ENCODE results near the gene JAML.
A peak's percentile ranks its signal among the peaks of the same experiment; 100 is the strongest.

The JAML gene

DNA sequence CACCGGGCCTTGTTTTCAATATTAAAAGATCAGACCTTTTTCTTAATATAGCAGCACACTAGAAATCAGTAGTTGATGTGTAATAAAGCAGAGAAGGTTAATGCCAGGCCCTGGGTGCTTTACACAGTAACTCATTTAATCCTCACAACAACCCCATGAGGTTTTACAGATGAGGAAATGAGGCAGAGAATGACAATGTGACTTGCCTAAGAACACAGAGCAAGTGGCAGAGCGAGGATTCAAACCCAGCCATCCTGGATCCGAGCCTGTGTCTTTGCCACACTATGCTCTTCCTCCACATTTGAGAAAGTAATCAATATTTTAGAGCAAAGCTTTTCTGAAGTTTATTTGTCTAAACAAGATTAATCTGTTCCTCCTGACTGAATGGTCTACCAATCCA lies 7.2 kb downstream of the JAML start:
- DNase-seq (ENCODE audit: extremely low read depth in 1 of 2, low read depth in 1 of 2), result no peak

DNA sequence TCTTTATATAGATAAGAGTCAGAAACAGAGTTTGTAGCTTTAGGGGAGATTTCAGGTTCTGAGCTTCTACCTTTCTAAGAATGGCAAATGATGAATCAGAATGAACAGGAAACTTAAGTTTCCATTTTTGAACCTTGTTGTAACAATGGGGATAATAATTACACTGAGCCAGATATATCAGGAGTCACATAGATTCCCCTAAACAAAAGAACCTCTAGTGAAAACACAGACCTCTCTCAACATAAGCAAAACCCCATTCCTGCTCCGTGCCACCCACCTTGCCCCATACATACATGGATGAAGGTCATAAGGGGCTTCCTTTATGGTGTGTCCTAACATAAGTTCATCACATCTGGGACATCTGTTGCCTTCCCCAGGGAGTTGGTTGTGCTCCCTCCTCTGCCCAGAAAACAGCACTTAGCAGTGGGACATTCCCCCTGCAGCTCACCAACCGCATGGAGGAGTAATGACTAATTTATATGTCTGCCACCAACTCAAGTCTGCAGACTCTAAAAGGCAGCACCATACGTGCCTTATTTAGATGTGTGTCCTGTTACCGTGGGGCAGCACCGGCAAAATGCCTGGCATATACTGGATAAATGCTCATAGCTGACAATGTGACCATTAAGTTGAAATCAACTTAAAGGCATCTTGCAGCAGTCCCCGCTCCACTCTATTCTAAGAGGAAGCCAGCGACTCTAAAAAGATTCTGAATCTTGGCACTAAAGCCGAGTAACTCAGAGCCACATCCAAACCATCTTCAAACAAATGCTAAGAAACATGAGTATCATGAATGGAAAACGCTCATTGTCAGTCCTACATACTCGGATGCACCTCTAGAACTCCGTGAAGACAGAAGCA lies 8.0 kb downstream of the JAML start:
- no peak for DNase-seq (ENCODE audit: extremely low read depth in 1 of 2, low read depth in 1 of 2)

DNA sequence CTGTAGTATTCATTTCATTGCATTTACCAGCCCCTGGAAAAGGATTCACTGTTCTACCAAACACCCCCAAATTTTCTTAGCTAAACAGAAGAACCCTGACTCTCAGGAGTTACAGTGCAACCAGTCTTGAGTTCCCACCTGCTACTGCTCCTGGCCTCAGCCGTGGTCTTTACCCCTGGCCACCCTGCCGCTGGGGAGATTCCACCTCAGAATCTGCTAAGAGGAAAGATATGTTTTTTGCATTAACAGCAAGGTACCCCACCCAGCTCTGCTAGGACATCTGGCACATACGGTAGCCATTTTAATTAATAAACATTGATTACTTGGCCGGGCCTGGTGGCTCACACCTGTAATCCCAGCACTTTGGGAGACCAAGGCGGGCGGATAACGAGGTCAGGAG lies 9.0 kb downstream of the JAML start:
- no peak for DNase-seq (ENCODE audit: extremely low read depth in 1 of 2, low read depth in 1 of 2)

DNA sequence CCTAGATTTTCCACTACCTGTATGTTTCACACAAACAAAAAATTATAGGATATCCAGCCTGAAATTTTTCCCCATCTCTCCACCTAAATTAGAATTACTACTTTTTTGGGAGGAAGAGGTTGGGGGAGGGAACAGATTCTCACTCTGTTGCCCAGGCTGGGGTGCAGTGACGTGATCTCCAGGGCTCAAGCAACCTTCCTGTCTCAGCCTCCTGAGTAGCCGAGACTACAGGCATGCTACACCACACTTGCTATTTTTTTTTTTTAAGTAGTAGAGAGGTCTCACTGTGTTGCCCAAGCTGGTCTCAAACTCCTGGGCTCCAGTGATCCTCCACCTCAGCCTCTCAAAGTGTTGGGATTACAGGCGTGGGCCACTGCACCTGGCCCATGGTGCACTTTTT lies 9.5 kb downstream of the JAML start:
- DNase-seq (ENCODE audit: extremely low read depth in 1 of 2, low read depth in 1 of 2), result no peak

DNA sequence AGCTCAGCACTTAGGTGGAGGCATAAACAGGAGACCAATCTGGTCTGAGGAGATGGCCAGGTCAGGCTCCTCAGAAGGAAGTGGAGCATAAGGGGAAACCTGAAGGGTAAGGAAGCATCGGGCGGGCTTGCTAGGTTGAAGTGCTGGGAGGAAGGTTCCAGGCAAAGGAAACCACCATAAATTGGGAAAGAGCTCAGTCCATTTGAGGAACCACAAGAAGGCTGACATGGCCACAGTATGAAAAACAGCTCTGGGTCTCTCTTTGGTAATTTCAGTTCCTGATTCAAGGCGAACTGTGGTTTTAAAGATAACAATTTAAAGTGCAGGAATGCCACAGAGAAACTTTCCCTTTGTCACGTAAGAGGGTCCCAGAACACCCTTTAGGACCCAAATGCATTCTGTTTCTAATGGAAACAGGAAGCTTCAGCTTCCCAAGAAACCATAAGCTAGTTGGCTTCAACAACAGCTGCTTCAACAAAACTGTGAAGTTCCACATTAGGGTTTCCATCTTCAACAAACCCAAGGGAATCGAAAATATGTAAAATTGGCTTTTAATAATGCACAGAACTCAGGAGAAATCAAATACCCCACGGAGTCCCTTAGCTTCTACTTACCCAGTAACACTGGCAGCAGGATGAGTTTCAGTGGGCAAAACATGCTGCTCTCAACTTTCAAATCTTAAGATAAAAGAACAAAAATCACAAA lies 10.4 kb downstream of the JAML start:
- no peak for DNase-seq (ENCODE audit: extremely low read depth in 1 of 2, low read depth in 1 of 2)

DNA sequence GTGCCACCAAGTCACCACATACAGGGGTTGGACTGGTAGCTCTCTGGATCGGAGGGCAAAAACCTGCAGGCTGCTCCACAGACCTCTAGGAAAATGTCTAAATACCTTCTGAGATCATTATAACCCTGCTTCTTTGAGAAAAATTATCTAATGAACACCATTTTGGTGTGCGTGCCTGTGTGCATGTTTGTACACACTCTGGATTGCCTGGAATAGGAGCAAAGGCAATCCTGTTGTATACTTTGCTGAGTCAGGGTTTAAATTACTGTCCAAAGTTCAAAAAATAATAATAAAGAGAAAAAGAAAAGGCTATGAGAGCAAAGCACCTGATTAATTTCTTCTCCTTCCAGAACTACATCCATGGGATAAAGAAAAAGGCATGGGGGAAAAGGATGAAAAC lies 11.0 kb downstream of the JAML start:
- DNase-seq (ENCODE audit: extremely low read depth in 1 of 2, low read depth in 1 of 2), result no peak

DNA sequence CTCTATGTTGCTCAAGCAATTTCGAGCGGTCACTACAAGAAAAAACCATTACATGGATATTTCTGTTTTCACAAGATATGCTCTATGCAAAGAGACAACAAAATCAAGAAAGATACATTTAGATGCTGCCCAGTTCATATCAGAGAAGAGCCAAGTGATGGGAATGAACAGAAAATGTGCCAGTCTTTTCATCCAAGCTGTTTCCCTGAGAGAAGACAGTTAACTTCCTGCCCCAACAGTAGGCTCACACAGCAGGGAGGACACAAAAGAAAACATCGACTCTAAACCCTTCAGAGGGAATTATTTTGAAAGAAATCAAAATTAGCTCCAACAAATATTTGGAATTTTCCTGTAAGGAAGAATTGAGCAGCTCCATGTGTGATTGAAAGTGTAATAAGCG lies 11.6 kb downstream of the JAML start:
- no peak for DNase-seq (ENCODE audit: extremely low read depth in 1 of 2, low read depth in 1 of 2)

DNA sequence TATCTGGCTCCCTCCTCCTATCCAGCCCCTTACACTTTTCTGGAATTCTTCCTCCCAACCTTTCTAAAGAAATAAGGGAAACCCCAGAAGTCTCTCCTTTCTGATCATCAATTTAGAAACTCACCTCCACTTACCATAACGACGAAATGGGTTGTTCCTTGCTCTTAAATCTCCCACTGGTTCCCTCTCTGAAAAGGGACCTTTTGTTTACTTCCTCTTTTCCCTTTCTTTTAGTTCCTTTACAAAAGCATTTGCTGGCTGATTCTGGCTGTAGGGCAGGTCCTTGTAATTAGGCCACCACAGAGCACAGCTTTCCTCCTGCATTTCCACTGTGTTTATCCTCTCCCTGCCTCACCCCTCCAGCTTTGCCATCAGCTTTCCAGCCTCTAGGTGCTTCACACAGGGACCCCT lies 12.0 kb downstream of the JAML start:
- DNase-seq (ENCODE audit: extremely low read depth in 1 of 2, low read depth in 1 of 2), result no peak

DNA sequence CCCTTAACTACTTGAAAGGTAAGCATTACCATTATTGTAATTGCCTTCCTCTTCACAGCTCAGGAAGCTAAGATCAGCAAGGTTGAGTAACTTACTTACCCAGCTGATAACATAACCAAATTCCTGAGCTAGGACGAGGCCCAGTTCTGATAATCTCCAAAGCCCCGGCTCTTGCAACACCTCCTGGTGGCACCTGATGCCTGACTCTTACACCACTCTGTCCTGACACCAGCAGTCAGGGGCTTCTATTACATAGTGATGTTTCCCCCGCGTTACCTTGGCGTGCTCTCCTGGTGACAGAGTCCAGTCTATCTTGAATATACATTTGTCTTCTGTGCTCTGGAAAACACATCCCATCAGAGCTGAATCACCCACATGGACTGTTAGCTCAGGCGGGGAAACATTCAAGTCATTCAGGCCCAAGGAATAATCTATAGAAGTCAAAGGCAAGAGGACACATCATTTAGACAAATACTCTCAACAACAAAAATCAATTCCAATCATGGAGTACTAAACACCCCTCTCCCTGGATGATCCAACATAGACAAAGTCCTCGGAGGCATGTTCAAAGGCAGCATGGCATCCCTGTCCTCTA lies 12.6 kb downstream of the JAML start:
- DNase-seq (ENCODE audit: extremely low read depth in 1 of 2, low read depth in 1 of 2), result no peak

DNA sequence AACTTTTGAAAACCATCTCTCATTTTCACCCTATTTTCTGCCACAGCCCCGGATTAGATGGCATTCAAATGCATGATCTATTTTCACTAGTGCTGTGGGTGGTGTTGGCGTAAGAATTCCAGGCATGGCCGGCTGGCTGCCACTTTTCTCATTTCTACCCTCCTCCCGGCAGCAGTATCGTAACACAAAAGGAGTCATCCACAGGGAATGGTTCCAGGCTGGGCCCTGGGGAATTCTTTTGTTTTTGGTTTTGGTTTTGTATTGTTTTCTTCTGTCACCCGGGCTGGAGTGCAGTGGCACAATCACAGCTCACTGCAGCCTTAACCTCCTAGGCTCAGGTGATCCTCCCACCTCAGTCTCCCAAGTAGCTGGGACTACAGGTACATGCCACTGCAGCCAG lies 13.8 kb downstream of the JAML start:
- no peak for DNase-seq (ENCODE audit: extremely low read depth in 1 of 2, low read depth in 1 of 2)

DNA sequence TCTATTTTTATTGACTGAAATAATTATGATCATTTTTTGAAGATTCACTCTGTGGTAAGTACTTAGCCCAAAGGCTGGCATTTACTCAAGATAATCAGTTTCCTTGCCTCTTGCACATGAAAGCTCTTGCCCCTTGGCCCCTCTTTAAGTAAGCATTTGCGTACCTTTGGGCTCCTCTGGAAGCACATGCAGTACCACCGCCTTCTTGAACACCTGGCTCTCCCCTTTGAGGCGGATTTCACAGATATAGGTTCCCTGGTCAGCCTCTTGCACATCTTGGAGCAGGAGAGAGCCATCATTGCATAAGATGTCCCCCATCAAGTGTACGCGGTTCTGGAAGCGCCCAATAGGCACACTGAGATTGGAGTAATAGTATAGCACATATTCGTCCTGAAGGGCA lies 14.5 kb downstream of the JAML start:
- no peak for DNase-seq (ENCODE audit: extremely low read depth in 1 of 2, low read depth in 1 of 2)

DNA sequence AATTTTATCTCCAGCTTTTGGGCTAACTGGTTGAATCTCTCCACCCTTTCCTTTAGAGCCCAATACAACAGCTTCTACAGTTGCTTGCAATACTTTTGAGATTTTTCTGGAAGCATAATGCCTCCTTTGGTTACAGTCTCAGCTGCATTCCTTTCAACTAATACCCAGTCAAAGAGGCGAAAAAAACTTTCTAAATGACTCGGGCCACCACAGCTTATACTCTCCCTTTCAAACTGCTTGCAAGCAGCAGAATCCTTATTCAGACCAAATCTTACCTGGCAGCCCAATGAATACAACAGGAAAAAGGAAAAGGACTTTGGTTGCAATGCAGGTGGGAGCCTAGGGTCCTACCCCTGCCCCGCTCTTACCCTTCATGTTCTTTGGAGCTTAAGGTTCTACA lies 15.8 kb downstream of the JAML start:
- no peak for DNase-seq (ENCODE audit: extremely low read depth in 1 of 2, low read depth in 1 of 2)

DNA sequence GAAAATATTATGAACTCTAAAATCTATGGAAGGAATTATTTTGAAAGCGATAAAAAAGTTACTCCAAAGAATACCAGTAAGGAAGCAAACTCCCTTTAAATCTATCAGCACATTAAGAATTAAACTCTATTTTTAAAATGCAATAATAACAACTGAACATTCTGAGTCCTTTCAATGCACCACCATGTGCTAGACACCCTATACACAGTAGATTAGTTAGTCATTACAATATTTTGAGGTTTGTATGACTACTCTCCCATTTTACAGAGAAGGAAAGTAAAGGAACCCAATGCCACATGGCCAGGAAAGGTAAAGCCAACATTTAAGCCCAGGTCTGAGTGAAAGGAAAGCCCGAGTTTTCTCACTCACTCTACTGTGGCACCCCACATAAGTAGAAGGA lies 17.7 kb downstream of the JAML start:
- DNase-seq (ENCODE audit: extremely low read depth in 1 of 2, low read depth in 1 of 2), result no peak

DNA sequence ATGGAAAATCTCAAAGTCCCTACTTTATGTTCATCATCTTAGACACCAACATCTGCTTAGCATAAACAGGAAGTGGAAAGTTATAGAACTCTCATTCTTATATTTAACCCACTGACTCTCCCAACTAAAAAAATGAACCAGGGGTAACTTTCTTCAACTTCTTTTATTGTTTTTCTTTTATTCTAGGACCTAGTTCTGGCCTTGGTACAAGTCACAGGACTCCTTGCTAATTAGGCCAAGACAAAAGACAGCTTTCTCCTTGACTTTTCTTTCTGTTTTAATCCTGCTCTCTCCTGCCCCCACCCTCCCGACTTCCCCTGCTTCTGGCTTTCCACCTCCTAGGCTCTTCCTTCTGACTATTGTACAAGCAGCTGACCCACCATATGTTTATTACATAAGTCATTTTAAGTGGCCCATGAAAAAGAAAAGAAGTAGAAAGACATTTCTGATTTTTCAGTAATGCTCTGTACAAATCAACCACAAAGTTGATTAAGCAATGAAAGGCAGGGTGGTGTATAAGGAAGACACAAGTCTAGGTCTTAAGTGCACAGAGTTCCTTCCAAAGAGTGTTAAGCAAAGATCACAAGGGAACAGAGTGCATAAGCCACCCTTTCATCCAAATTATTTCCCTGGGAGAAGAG lies 18.3 kb downstream of the JAML start:
- no peak for DNase-seq (ENCODE audit: extremely low read depth in 1 of 2, low read depth in 1 of 2)

DNA sequence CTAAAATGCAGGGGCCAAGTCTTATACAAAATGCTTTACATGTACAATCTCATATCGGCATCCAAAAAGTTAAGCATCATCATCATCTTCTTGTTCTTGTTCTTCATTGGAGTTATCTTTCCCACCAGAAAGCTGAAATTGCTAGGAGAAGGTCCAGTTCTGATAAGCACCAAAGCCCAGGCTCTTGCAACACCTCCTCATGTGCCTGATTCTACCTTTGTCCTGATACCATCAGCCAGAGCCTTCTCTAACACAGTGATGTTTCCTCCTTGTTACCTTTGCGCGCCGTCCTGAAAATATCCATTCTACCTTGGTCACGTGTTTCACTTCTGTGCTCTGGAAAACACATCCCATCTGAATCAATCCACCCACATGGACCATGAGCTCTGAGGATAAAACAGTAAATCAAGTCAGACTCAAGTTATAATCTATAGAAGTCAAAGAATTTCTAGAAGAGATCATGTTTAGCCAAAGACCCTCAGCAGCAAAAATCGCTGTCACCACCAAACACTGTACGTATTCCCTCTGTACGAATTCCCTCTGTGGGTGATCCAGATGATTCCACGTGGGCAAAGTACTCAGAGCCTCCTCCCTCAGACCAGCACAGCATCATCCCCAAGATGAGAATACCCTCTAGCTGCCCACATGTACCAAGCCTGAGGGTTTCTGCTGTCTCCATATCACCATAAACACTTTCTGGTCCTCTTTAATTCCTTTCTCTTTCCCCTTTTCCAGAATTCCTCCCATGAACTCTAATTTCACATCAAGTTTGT lies 19.0 kb downstream of the JAML start:
- DNase-seq (ENCODE audit: extremely low read depth in 1 of 2, low read depth in 1 of 2), result no peak

DNA sequence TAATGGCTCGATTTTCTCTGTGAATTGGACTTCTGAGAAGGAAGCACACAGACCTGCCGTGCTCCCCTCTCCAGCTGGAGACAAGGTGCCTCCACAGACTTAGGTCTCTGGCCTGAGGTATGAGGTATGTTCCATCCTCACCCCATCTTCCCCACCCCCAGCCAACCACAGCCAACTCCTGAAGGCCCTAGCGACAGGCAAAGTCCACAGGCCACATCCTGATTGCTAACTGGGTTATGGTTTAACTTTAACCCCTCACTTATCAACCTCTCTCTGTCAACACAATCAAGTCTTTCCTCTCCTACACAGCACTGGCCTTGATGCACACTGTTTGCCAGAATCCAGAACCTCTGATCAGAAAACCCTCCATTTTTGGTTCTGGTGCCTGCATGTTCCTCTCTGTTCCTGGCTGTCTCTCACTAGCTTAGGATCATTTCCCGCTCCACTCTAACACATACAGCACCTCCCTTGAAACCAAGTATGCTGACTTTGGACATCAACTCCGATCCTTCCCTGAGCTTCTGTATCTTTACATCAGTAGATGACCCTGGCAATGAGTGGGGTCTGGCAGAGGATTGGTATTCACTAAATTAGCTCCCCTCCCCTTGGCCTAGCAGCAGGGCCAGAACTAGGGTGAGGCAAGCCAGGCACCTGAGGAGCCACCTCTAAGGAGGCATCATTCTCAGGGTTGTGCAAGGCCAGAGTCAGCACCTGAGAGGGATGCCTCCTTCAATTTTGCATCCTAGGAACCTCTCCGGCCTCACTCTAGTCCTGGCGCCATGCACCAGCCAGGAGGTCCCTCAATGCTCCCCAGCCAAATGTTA lies 22.0 kb downstream of the JAML start:
- peak in 1 of 2 donors; percentile 35 for DNase-seq (ENCODE audit: extremely low read depth in 1 of 2, low read depth in 1 of 2)

DNA sequence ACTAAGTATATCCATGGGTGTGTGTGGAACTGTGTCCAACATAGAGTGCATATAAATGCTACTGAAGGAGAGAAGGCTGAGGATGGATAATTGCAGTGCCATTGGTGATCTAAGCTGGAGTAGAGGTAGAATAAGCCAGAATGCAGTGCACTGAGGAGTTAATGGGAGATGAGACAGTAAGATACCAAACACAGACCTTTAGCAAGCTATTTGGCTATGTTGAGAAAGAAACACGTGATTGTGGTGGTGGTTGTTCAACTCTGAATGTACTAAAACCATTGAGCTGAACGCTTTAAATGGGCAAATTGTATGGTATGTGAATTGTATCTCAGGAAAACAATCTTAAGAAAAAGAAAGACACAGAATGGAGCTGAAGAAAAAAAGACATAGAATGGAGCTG lies 22.8 kb downstream of the JAML start:
- DNase-seq (ENCODE audit: extremely low read depth in 1 of 2, low read depth in 1 of 2), result no peak

DNA sequence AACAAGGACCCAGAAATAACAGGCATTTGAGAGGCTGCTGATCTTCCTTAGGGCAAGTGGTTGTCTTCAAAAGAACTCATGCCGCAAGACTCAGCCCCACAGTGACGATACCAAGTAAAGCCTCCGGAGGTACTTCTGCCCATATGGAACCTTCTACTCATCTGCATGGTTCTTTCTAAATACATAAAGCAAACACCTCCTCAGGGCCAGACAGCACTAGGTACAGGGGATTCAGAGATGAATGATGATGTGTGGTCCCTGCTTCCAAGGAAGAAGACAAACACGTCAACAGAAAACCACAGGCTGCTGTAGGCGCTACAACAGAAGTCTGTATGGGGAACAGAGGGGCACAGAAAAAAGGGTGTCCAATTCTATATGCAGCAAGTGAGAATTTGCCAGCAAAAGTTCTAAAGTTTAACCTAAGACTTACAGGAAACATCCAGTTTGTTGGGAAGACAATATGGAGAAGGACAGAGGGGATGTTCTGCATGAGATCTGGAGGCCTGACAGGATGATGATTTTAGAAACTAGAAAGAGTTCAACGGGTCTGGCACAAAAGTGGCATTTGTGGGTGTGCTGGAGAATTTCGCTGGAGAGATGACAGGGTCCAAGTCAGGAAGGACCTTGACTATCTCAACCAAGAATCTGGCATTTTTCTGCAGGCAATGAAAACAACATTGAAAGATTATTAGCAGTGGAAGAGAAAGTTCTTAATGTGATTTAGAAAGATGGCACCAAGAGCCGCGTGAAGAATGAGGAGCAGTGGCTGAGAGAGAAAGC lies 23.7 kb downstream of the JAML start:
- DNase-seq (ENCODE audit: extremely low read depth in 1 of 2, low read depth in 1 of 2), result peak in 1 of 2 donors; percentile 42

DNA sequence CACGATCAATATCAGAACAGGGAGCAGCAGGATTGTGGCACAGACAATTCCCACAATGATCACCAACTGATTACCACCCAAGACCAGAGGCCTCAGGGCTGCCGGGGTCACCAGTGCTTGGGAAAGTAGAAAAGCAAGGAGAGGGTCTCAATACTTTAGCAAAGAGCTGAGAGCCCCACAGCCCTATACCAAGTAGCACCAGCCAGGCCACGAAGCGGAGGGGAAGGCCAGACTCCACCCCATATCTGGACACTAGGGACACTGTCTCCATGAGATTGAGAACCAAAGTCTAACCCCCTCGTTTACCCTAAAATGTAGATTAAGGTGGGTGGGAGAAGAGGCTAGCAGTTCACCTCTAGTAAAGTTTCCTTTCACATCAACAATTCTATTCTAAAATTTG lies 24.3 kb downstream of the JAML start:
- no peak for DNase-seq (ENCODE audit: extremely low read depth in 1 of 2, low read depth in 1 of 2)

Measured in activated CD8-positive, alpha-beta memory T cell treated with anti-CD3 and anti-CD28 coated beads for 1 hour (primary cell).